Measurements from ENCODE around the gene ABR. TPM values are rescaled to one million over a fixed set of nuclear protein-coding genes. Genes with fewer than 3 reads are reported as not detected.
"Not testable (repeated sequence)": the region's sequence is repeated elsewhere in the genome, so short reads cannot be mapped to it uniquely, and the experiment has no call there.

The ABR gene
- total RNA-seq, 1 donor from 2014 or later = 56.1 TPM

DNA sequence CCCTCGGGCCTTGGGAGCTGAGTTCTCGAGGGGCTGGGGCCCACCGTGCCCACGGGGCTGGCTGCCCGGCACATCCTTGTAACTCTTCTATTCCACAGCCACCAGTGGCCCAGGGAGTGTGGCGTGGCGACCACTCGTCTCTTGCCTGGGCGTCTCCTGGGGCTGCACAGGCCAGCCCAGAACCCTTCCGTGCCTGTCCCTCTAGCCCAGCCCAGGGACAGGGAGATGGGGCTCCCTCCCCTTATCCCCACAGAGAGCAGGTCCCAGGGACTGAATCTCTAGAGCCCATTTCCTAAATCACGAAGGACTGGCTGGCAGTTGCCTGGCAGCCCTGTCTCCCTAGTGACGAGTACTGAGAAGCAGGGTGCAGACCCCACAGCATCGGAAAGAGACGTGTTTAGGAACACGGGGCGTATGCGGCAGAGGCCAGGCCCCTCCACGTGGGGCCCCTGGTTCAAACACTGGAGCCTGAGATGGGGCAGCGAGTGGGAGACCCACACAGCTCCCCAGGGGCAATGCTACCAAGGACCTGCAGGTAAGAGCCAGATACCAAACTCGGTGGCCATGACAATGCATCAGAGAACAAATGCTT is 131.8 kb downstream of the ABR start:
- DNase-seq = no peak

DNA sequence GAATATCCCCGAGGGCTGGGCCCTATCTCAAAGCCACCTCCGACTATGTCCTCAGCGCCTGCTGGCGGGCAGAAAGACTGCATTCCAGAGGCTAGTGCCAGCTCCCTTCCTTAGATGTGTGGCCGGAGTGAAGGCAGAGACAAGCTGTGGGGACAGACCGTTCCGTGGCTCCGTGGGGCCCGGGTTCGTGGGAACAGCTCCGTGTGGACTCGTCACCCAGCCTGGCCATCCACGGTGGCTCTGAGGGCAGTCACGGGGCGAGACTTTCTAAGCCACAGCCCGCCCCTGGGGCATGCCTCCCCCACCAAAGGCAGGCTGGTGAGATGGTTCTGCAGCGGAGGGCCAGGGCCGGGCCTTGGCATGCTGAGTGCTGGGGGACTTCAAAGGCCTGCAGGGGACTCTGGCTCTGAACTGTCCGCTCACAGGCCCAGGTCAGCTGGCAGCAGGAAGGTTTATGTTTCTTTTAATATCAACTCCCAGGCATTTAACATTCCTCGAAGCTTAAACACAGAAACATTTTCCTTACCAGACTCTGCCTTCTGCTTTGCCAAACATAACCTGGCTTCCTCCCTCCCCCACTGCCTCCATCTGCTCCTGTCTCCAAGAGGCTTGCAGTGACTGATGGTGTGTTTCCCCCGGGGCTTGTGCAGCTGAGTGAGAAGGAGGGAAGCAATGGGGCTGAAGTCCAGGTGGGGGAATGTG is 132.5 kb downstream of the ABR start:
- peak; percentile 76 for DNase-seq

DNA sequence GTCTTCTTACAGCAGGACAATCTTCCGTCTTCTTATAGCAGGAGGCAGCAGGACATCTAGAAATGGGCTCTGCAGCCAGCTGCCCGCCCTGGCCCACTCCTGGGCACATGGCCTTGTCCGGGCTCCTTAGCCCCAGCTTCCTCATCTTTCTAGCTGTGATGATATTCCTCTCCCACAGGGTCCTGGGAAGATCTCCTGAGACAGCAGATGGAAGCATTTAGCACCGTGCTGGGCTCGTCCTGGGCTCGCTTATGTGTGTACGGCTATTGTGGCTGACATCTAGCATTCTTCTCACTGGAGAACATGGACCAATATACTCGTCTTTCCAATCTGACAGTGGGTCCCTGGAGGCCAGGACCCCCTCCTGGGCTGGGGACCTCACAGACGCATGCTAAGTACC is 134.3 kb downstream of the ABR start:
- DNase-seq = no peak

DNA sequence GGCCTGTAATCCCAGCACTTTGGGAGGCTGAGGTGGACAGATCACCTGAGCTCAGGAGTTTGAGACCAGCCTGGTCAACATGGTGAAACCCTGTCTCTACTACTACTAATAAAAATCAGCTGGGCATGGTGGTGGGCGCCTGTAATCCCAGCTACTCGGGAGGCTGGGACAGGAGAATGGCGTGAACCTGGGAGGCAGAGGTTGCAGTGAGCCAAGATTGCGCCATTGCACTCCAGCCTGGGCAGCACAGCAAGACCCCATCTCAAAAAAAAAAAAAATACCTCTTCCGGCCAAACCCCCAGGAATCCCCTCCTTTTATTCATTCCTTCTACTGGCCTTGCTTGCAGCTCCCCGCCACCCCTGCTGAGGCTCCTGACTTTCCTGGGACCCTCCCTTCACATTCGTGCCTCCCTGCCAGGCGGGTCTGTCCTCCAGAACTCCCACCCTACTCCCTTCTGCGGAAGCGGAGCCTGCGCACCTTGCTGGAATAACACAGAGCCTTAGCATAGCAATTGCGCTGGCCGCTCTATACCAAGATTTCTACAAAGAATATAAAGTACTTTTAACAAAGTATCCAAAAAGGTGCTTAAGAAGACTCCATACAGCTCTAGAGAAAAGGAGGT is 135.3 kb downstream of the ABR start:
- DNase-seq = not testable (repeated sequence)

DNA sequence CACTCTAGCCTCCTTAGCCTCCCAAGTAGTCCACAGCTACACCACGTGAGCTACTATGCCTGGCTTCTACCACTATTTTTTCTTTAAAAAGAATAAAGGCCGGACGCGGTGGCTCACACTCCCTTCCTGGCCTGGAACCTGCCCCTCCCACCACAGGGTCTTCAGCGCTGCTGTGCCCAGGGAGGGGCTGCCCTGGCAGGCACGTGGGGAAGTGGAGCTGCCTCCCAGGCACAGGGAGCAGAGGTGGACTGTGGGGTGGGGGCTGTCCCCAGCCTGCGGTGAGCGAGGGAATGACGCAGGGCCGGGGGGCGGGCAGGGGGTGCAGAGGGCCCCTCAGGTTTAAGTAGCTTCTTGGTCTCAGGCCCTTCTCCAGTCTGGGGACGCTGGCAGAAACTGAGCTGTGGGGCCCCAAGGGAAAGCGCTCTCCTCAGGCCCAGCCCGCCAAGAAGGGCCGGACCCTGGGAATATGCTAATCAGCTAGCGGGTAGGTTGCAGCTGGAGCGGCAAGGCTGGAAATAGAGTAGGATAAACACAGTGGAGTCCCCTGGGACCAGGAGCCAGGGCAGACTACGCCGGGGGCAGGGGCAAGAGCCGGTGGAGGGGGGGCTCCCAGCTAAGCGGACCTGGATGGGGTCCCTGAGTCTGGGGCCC is 136.1 kb downstream of the ABR start:
- DNase-seq = peak; percentile 78

DNA sequence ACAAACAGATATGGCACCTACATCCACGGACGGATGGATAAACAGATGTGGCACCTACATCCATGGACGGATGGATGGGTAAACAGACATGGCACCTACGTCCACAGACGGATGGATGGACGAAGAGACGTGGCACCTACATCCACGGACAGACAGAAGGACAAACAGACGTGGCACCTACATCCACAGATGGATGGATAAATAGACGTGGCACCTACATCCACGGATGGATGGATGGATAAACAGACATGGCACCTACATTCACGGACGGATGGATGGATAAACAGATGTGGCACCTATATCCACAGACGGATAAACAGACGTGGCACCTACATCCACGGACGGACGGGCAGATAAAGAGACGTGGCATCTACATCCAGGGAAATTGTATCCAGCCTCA is 137.3 kb downstream of the ABR start:
- DNase-seq = no peak

DNA sequence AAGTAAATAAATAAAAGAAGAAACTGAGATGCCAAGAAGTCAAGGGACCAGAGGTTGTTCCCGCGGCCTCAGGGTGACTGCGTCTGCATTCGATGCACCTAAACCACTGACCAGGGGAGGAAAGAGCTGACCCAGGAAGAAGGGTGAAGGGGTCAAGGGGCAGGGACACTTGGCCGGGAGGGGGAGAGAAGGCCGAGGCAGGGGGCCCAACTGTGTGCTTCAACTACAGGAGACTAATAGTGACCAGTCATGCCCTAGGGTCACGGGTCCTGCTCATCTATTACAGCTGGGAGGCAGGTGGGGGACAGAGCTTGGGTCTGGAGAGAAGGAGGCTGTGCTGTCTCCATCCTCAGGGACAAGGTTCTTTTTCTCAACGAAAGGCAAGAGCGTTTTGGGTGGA is 138.0 kb downstream of the ABR start:
- no peak for DNase-seq

DNA sequence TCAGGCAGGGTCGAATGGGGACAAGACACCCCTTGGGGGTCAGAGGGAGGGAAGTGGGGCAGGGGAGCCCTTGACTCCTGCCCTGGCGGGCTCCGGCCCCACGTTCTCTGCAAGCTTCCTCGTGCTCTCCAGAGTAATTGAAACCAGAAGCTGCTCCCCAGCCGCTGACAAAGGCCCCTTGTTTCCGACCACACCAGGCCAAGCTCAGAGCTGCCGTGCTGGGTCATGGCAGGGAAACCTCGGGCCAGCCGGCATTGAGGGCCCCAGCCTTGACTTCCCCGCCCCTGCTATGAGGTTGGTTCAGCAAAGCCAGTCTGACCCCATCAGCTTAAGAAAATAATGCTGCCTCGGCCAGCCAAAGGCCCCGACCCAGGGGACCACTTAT is 139.6 kb downstream of the ABR start:
- DNase-seq = peak; percentile 76

DNA sequence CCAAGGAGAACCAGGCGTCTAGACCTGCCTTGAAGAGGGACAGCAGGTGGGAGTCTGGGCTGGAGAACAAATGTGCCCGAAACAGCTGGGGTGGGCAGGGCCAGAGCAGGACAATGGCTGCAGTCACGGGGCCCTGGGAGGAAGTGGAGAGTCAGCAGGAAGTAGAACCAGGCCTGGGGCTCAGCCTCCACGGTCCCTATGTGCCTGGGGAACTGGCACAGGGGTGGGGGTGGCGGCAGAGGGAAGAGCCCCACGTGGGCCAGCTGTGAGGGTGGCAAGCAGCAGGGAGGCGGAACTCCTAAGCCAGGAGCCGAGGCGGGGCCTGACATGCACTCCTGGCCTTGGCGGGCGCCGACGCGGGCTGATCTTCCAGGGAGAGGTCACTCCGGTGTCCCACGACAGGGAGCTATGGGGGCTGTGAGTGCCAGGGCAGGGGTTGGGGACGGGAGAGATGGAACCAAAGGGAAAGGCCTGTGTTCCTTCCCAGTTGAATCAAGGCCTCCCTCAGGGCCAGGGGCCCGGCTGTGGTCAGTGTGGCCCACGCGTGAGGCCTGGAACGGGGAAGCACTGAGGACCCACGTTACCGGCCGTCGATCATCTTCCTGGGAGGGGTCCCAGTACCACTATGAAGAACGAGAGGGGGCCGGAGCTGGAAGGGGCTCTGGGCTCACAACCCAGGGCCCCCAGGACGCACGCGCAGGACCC is 140.1 kb downstream of the ABR start:
- DNase-seq = peak; percentile 94

DNA sequence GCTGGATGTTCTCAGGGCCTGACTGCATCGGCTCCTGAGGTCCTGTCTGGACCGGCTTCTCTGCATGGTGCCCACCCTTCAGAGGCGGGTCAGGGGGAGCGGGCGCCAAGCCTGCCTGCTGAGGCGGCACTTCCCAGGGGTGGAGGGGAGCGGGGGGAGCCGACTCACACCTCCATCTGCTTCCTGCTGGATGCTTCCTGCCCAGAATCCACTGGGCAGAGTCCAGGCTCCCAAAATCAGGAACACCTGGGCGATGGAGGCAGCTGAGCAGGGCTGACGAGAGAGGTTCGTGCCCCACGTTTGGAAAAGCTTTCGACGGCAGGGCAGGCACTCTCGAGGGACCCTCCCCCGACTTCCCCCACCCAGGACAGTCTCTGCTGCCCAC is 140.7 kb downstream of the ABR start:
- DNase-seq = no peak

DNA sequence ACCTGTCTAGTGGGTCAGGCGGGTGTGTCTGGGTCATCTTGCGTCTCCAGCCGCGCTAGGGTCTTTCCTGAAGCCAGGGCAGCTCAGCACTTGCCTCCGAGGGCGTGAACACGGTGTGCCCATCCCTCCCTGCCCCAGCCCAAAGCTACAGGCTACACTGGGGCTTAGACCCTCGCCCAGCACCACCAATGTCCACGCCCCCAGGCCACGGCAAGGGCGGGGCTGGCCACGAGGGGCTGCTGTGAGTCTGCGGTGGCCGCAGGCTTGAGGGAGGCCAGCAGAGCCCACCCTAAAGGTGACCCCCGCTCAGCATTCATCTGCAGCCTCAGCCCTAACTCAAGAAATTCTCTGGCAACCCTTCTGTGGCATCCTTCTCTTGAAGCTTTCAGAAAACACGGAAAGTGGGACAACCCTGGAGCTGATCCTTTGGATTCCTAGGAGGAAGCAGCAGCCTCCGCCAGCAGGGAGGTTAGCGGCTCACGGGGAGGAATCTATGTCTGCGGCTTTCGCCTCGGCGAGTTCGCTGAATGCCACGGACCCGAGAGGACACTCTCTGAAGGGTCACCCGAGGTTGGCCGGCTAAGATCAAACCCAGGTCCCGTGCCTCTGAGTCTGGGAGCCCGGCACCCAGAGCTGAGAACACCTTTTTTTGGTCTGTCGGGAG is 141.2 kb downstream of the ABR start:
- peak; percentile 38 for DNase-seq

DNA sequence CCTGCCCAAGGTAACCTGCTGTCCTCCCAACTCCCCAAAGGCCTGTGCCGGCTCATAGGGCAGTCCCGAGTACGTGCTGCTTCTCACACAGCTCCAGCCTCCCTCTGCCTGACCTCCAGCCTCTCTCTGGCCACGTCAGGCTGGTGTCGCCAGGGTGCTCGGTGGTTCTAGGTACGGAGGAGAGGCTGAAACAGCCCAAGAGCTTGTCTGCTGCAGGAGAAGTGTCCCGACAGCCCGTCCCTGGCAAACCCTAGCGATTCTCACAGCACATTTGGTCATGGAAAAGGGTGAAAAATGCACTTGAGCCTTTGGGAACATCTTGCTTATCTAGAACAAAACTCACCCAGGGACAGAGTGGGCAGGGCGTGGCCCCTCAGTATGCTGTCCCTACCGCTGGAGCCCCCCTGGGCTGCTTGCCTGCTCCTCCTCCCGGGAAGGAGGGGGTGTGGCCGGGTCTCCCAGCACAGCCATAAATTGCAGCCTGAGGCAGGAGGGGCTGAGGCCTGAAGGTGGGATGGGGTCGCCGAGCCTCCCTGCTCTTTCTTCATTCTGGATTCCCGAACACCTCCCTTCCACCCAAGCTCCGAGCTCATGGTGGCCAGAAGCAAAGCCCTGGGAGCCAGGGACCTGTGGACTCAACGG is 142.4 kb downstream of the ABR start:
- peak; percentile 32 for DNase-seq

DNA sequence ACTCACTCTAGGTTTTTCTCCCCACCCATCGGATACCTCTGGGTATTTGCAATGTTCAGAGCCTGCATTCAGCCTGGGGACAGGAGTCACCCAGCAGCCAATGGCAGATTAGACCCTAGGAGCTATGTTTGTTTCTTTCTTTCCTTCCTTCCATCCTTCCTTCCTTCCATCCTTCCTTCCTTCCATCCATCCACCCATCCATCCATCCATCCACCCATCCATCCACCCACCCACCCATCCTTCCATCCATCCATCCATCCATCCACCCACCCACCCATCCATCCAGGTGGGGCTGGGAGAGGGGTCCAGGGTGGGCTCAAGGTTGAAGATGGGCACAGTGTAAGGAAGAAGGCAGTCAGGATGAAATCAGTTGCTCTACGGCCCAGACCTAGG is 142.9 kb downstream of the ABR start:
- DNase-seq = no peak

DNA sequence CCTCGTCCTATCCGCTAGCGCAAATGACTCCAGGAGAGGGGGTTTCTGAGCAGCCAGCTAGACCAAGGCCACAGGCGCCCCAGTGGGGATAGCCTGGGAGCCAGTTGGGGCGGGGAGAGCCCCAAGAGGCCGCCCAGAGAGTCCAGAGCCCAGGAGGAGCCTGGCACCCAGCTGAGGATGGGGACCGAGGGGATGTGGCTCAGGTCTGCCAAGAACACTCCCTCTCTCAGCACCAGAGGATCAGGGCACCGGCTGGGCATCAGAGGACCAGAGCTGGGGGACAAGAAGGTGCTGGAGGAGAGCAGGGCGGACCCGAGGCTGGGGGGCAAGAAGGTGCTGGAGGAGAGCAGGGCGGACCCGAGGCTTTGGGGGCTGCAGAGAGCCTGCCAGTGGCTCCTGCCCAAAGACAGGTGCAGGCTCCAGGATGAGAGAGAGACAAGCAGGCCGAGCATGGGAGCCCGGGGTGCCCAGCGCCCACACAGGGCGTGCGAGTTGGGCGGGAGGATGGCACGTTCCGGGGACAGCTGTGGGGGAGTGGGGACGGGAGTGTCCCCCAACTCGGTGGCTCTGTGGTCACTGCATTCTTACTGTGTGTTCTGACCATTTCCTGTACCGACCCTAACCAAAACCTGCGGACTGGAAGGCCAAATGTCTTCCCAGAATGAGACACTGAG is 143.5 kb downstream of the ABR start:
- no peak for DNase-seq

DNA sequence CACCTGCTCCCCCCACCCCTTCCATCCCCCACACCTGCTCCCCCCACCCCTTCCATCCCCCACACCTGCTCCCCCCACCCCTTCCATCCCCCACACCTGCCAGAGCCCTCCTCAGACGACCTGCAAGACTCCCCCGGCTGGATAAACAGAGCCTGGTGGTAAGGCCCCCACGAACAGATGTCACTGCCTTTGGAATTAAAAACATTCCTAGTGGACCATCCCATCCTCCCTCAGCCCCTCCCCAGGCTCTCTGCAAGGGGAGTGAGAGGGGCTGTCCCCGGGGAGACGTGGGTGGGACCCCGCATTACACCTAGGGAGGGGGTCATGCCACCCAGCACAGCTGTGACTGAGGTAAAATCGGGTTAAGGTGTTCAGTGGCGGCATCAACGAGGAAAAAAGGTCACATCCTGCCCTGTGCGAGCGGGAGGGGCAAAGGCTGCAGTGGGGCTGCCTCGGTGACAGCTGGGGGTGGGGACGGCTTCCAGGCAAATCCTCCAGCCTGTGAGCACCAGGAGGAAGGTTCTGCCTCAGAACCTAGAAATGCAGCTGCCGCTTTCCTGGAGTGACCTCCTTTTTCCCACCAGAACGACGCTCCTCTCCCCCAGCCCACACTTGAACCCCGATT is 144.1 kb downstream of the ABR start:
- DNase-seq = peak; percentile 78

DNA sequence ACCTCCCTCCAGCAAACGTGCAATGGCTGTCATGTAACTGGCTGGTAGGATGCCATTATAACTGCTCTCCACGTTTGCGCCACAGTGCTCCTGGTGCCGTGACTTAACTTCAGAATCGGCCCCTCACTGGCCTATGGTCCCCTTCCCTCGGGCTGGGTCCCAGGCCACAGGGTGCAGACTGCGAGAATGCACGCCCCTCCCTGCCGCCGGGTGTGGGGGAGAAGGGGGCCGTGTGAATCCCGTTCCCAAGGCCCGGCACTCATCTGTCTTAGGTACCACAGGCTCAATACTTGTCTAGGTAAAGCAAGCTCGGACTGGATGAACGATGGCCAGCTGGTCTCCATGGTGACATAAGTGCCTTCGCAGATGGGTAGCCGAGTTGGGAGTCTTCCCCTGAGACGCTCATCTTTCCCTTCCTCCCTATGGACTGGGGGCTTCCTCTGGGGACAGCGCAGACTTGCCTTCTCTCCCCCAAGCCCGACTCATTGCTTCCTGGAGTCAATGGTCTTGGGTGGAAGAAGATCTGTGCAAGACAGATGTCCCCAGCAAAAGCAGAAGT is 145.1 kb downstream of the ABR start:
- DNase-seq = no peak

DNA sequence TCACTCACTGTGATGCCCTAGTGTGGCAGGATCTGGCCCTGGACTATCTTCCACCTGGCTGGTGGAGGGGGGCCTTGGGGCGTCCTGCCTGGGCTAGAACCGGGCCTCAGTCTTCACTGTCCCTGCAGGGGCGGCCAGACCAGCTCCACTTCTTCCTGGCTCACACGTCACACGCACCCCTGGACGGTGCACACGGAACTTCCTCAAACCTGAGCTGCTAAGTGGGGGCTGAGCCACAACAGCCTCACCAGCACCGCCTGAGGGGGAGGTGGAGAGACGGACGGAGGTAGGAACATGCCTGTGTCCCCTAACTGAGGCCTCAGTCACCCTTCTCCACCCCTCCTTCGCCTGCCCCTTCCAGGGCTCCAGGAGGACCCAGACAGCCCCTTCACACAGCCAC is 146.3 kb downstream of the ABR start:
- DNase-seq = no peak

DNA sequence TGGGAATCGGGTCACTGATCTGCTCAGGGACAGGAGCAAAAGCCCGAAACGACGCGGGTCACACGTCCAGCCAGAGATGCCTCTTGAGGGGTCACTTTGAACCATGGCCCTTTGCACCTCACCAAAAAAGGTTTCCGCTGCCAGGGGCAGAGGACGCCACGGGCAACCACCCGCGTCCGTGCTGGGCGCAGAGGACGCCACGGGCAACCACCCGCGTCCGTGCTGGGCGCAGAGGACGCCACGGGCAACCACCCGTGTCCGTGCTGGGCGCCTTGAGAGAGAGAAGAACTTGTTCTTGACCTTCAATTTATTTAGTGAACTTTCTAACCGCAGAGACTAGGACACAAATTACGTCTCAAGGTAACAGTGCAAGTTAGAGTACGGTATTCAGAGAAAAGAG is 147.4 kb downstream of the ABR start:
- no peak for DNase-seq

DNA sequence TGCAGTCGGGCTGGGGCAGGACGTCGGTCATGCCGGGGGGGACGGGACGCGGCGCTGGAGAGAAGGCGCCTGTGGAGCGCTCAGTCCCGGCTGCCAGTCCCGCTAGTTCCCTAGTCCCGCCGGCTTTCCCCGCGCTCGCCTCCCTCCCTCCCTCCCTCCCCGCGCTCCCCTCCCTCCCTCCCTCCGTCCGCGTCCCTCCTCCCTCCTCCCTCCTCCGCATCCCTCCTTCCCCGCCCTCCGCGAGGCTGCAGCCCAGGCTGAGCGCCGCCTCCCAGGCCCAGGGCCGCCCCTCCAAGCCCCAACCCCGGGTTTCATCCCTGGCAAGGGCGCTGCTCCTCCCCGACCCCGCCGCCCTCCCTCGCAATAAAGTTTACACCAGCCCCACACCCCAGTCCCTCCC is 148.1 kb downstream of the ABR start:
- peak; percentile 90 for DNase-seq
